GM12891 (cell line): ENCODE results near the gene ZIC4.

Experiments used
- PAX5 ChIP-seq: IDR thresholded peaks from 2 replicates; pipeline ENCODE4 v1.6.1; 2011; ENCODE audit warnings: low read length, moderate library complexity, mild to moderate bottlenecking; ENCODE audit not compliant: insufficient read depth, severe bottlenecking
- POLR2A ChIP-seq: IDR thresholded peaks from 2 replicates; pipeline ENCODE4 v1.6.1; 2011; ENCODE audit warnings: low read depth, low read length, control low read depth
- POLR2AphosphoS5 ChIP-seq: IDR thresholded peaks from 2 replicates; pipeline ENCODE4 v1.6.1; 2011; ENCODE audit warnings: low read depth, low read length, control low read depth

DNA sequence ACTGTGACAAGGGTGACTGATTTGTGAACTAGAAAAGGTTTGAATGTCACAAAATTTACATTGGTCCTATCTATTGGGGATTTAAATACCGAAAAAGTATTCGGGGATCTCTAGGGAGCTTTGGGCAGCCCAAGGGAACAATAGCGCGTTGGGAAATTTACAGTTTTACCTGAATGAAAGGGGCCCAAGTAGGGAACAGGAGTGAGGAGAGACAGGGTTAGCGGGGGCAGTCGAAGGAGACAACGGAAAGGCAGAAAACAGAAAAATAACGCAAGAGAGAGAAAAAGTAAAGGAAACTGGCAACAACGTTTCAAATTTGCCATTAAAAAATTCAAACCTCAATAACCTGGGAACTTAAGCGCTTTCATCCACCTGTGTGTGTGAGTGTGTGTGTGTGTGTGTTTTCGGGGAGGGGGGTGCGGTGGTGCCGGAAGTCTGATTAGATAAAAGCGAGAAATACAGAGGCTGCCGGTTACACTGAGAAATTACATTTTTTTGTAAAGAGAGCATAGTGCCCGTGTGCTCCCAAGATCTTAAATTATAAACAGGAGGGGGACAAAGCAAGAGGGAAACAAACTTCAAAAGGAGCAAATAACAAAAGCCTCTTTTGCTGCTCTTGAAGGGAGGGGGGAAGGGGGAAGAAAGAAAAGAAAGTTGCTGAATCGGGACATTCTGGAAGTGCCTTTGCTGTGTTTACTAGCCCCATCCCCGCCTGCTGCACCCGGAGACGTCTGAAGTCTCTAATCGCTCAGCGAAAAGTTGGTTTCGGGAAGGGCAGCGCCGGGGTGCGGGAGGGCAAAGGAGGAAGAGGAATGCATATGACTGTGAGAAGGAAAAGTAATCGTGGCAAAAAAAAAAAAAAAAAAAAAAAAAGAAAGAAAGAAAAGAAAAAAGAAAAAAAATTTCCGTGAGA, 2.1 kb upstream of the ZIC4 start:
- no peak for TF ChIP-seq POLR2A
- TF ChIP-seq POLR2AphosphoS5 = no peak
- TF ChIP-seq PAX5 = no peak
